ENCODE data around the gene FAM25A. TPM values are rescaled to one million over a fixed set of nuclear protein-coding genes. Genes with fewer than 3 reads are reported as not detected.
"Not testable (repeated sequence)": the region's sequence is repeated elsewhere in the genome, so short reads cannot be mapped to it uniquely, and the experiment has no call there.

FAM25A gene
- not detected in 2 replicates for total RNA-seq (2014; rRNA removed; shearing (Covaris generic))

GRCh38 chr10:87020056-87020455, at the start of gene FAM25A:
Gene FAM25A, plus strand, starts transcription at chr10:87020294. Its CDS starts 31 bp downstream, at chr10:87020325.
- H3K27me3 ChIP-seq; H3K4me3 ChIP-seq; H3K27ac ChIP-seq; H3K4me1 ChIP-seq; DNase-seq; H3K9me3 ChIP-seq (replicated peaks); H3K36me3 ChIP-seq: not testable (repeated sequence)

- Histone ChIP-seq H3K9me3 (replicated peaks) (no peaks in the 10 kb centered on the region), H3K27ac (no peak overlapping the region; the same call in 1 of the 2 replicates), H3K27me3 (no peaks in the 10 kb centered on the region), H3K36me3 (no peaks in the 10 kb centered on the region), H3K4me1 (peaks cover 18% of the 10 kb centered on the region), H3K4me3 (no peak overlapping the region)
- DNase-seq = no peak
These were observed 49.2 kb upstream of the FAM25A start for GRCh38 chr10:86970982-86971231.

GRCh38 chr10:86971232-86971991, 48.7 kb upstream of the FAM25A start:
- DNase-seq = no peak
- no peaks in the 10 kb centered on the region for H3K27me3 ChIP-seq
- no peak overlapping the region for H3K27ac ChIP-seq
- no peak overlapping the region for H3K4me3 ChIP-seq
- no peaks in the 10 kb centered on the region for H3K36me3 ChIP-seq
- H3K9me3 ChIP-seq (replicated peaks) = no peaks in the 10 kb centered on the region
- peaks cover 17% of the 10 kb centered on the region for H3K4me1 ChIP-seq

GRCh38 chr10:86972613-86973380, 47.3 kb upstream of the FAM25A start:
- Histone ChIP-seq H3K27ac (no peak overlapping the region), H3K9me3 (replicated peaks) (no peaks in the 10 kb centered on the region), H3K36me3 (no peaks in the 10 kb centered on the region), H3K27me3 (no peaks in the 10 kb centered on the region), H3K4me3 (no peak overlapping the region), H3K4me1 (peaks cover 14% of the 10 kb centered on the region)
- DNase-seq = no peak

- H3K27me3 ChIP-seq = no peaks in the 10 kb centered on the region
- H3K4me1 ChIP-seq = peaks cover 14% of the 10 kb centered on the region
- H3K27ac ChIP-seq = no peak overlapping the region
- H3K36me3 ChIP-seq = no peaks in the 10 kb centered on the region
- no peak for DNase-seq
- no peak overlapping the region for H3K4me3 ChIP-seq
- H3K9me3 ChIP-seq (replicated peaks) = no peaks in the 10 kb centered on the region
These were observed 45.6 kb upstream of the FAM25A start for GRCh38 chr10:86974484-86974883.

- Histone ChIP-seq H3K4me1 (peaks cover 11% of the 10 kb centered on the region; the same call in 1 of the 2 replicates), H3K9me3 (replicated peaks) (no peaks in the 10 kb centered on the region), H3K27me3 (no peaks in the 10 kb centered on the region), H3K4me3 (no peak overlapping the region), H3K27ac (no peak overlapping the region), H3K36me3 (no peaks in the 10 kb centered on the region)
- no peak for DNase-seq
These were observed 43.6 kb upstream of the FAM25A start for GRCh38 chr10:86976362-86977056.

- not testable (repeated sequence) for H3K4me3 ChIP-seq
These were observed 41.6 kb upstream of the FAM25A start for GRCh38 chr10:86978457-86978856.

GRCh38 chr10:86979296-86979818, 40.7 kb upstream of the FAM25A start:
- Histone ChIP-seq H3K9me3 (replicated peaks) (no peaks in the 10 kb centered on the region), H3K4me1 (peaks cover 11% of the 10 kb centered on the region; the same call in 1 of the 2 replicates), H3K4me3 (no peak overlapping the region), H3K27me3 (no peaks in the 10 kb centered on the region), H3K36me3 (no peaks in the 10 kb centered on the region), H3K27ac (no peak overlapping the region)
- no peak for DNase-seq

More at GRCh38 chr10:86978457-86978856, 41.6 kb upstream of the FAM25A start:
- peak in 1 of 2 experiments; percentile 42 for DNase-seq
- not testable (repeated sequence) for H3K36me3 ChIP-seq; H3K9me3 ChIP-seq (replicated peaks); H3K27ac ChIP-seq; H3K27me3 ChIP-seq
- H3K4me1 ChIP-seq = peaks cover 11% of the 10 kb centered on the region; the same call in 1 of the 2 replicates

GRCh38 chr10:86979977-86980448, 40.1 kb upstream of the FAM25A start:
- no peaks in the 10 kb centered on the region for H3K27me3 ChIP-seq
- H3K4me3 ChIP-seq = no peak overlapping the region
- no peak overlapping the region for H3K27ac ChIP-seq
- no peaks in the 10 kb centered on the region for H3K36me3 ChIP-seq
- peak in 1 of 2 experiments; percentile 27 for DNase-seq
- no peaks in the 10 kb centered on the region for H3K9me3 ChIP-seq (replicated peaks)
- H3K4me1 ChIP-seq = peaks cover 11% of the 10 kb centered on the region; the same call in 1 of the 2 replicates

- H3K4me1 ChIP-seq = peaks cover 11% of the 10 kb centered on the region; the same call in 1 of the 2 replicates
- H3K4me3 ChIP-seq; H3K9me3 ChIP-seq (replicated peaks); H3K36me3 ChIP-seq; DNase-seq; H3K27me3 ChIP-seq; H3K27ac ChIP-seq: not testable (repeated sequence)
These were observed 39.1 kb upstream of the FAM25A start for GRCh38 chr10:86981020-86981419.

GRCh38 chr10:86981716-86982115, 38.4 kb upstream of the FAM25A start:
- H3K27ac ChIP-seq = no peak overlapping the region
- no peaks in the 10 kb centered on the region for H3K27me3 ChIP-seq
- no peaks in the 10 kb centered on the region for H3K9me3 ChIP-seq (replicated peaks)
- peaks cover 11% of the 10 kb centered on the region; the same call in 1 of the 2 replicates for H3K4me1 ChIP-seq
- H3K36me3 ChIP-seq = no peaks in the 10 kb centered on the region
- DNase-seq = no peak
- H3K4me3 ChIP-seq = no peak overlapping the region

GRCh38 chr10:86984498-86984897, 35.6 kb upstream of the FAM25A start:
- not testable (repeated sequence) for DNase-seq; H3K4me3 ChIP-seq; H3K4me1 ChIP-seq; H3K27me3 ChIP-seq; H3K9me3 ChIP-seq (replicated peaks); H3K27ac ChIP-seq; H3K36me3 ChIP-seq

- no peak overlapping the region for H3K4me3 ChIP-seq
- no peaks in the 10 kb centered on the region for H3K4me1 ChIP-seq
- H3K9me3 ChIP-seq (replicated peaks) = no peaks in the 10 kb centered on the region
- H3K27ac ChIP-seq = no peak overlapping the region
- DNase-seq = no peak
- H3K36me3 ChIP-seq = no peaks in the 10 kb centered on the region
- no peaks in the 10 kb centered on the region for H3K27me3 ChIP-seq
These were observed 31.6 kb upstream of the FAM25A start for GRCh38 chr10:86988520-86988919.

GRCh38 chr10:86991362-86991761, 28.7 kb upstream of the FAM25A start:
- not testable (repeated sequence) for H3K36me3 ChIP-seq; H3K4me1 ChIP-seq; H3K27ac ChIP-seq; DNase-seq; H3K9me3 ChIP-seq (replicated peaks); H3K27me3 ChIP-seq; H3K4me3 ChIP-seq

GRCh38 chr10:86992456-86992855, 27.6 kb upstream of the FAM25A start:
- Histone ChIP-seq H3K4me1 (no peaks in the 10 kb centered on the region), H3K9me3 (replicated peaks) (no peaks in the 10 kb centered on the region), H3K27ac (no peak overlapping the region), H3K4me3 (no peak overlapping the region), H3K27me3 (no peaks in the 10 kb centered on the region), H3K36me3 (no peaks in the 10 kb centered on the region)
- no peak for DNase-seq
